Measurements from ENCODE around the gene C5orf34. TPM values are rescaled to one million over a fixed set of nuclear protein-coding genes. Genes with fewer than 3 reads are reported as not detected.

C5orf34 gene
- total and polyA plus RNA-seq, 2 donors, result 5.3 to 8.2 TPM

- Histone ChIP-seq H3K27me3 (ENCODE audit: control insufficient read depth in 2 of 2, insufficient read depth in 1 of 2, low read length in 1 of 2) (no peaks in the 10 kb centered on the region), H3K4me1 (ENCODE audit: control insufficient read depth in 2 of 2, insufficient read depth in 2 of 2, low read length in 2 of 2) (no peaks in the 10 kb centered on the region), H3K9me3 (ENCODE audit: control insufficient read depth in 2 of 2, insufficient read depth in 1 of 2, low read length in 1 of 2) (no peaks in the 10 kb centered on the region), H3K4me3 (ENCODE audit: low read length in 2 of 2) (no peak overlapping the region), H3K27ac (ENCODE audit: low read depth in 1 of 2, low read length in 1 of 2) (no peak overlapping the region), H3K36me3 (ENCODE audit: control insufficient read depth in 2 of 2, insufficient read depth in 2 of 2, low read length in 1 of 2) (peaks cover 0 to 3% of the 10 kb centered on the region in 2 donors)
- 95% methylated on average over 5 of the region's 5 CpGs for WGBS
- DNase-seq (ENCODE audit: low read depth in 6 of 9, low spot score in 9 of 9), result no peak
These were observed 17.4 kb downstream of the C5orf34 start for GRCh38 chr5:43497311-43498104.

- no peaks in the 10 kb centered on the region for H3K9me3 ChIP-seq (ENCODE audit: control insufficient read depth in 2 of 2, insufficient read depth in 1 of 2, low read length in 1 of 2)
- 99% methylated on average over 1 of the region's 1 CpG for WGBS
- H3K4me1 ChIP-seq (ENCODE audit: control insufficient read depth in 2 of 2, insufficient read depth in 2 of 2, low read length in 2 of 2), result no peaks in the 10 kb centered on the region
- no peak overlapping the region for H3K27ac ChIP-seq (ENCODE audit: low read depth in 1 of 2, low read length in 1 of 2)
- H3K36me3 ChIP-seq (ENCODE audit: control insufficient read depth in 2 of 2, insufficient read depth in 2 of 2, low read length in 1 of 2), result peaks cover 0 to 8% of the 10 kb centered on the region in 2 donors
- H3K4me3 ChIP-seq (ENCODE audit: low read length in 2 of 2), result no peak overlapping the region
- DNase-seq (ENCODE audit: low read depth in 6 of 9, low spot score in 9 of 9), result no peak
- no peaks in the 10 kb centered on the region for H3K27me3 ChIP-seq (ENCODE audit: control insufficient read depth in 2 of 2, insufficient read depth in 1 of 2, low read length in 1 of 2)
These were observed 23.6 kb downstream of the C5orf34 start for GRCh38 chr5:43491326-43491725.

- Histone ChIP-seq H3K9me3 (ENCODE audit: control insufficient read depth in 2 of 2, insufficient read depth in 1 of 2, low read length in 1 of 2) (no peaks in the 10 kb centered on the region), H3K27me3 (ENCODE audit: control insufficient read depth in 2 of 2, insufficient read depth in 1 of 2, low read length in 1 of 2) (no peaks in the 10 kb centered on the region), H3K4me1 (ENCODE audit: control insufficient read depth in 2 of 2, insufficient read depth in 2 of 2, low read length in 2 of 2) (peaks cover 8 to 11% of the 10 kb centered on the region in 2 donors), H3K27ac (ENCODE audit: low read depth in 1 of 2, low read length in 1 of 2) (no peak overlapping the region), H3K4me3 (ENCODE audit: low read length in 2 of 2) (no peak overlapping the region), H3K36me3 (ENCODE audit: control insufficient read depth in 2 of 2, insufficient read depth in 2 of 2, low read length in 1 of 2) (peaks cover 0 to 8% of the 10 kb centered on the region in 2 donors)
- 97% methylated on average over 3 of the region's 3 CpGs for WGBS
- DNase-seq (ENCODE audit: low read depth in 6 of 9, low spot score in 9 of 9), result no peak
These were observed 28.6 kb downstream of the C5orf34 start for GRCh38 chr5:43486353-43486752.

- Histone ChIP-seq H3K36me3 (ENCODE audit: control insufficient read depth in 2 of 2, insufficient read depth in 2 of 2, low read length in 1 of 2) (peaks cover 0 to 8% of the 10 kb centered on the region in 2 donors), H3K27ac (ENCODE audit: low read depth in 1 of 2, low read length in 1 of 2) (peak overlapping the region; percentile 53 to 99), H3K4me3 (ENCODE audit: low read length in 2 of 2) (no peak overlapping the region), H3K4me1 (ENCODE audit: control insufficient read depth in 2 of 2, insufficient read depth in 2 of 2, low read length in 2 of 2) (peaks cover 8 to 11% of the 10 kb centered on the region in 2 donors), H3K9me3 (ENCODE audit: control insufficient read depth in 2 of 2, insufficient read depth in 1 of 2, low read length in 1 of 2) (no peaks in the 10 kb centered on the region), H3K27me3 (ENCODE audit: control insufficient read depth in 2 of 2, insufficient read depth in 1 of 2, low read length in 1 of 2) (no peaks in the 10 kb centered on the region)
- DNase-seq (ENCODE audit: low read depth in 6 of 9, low spot score in 9 of 9), result peak in 2 of 9 donors; percentile 11 to 41
- 100% methylated on average over 2 of the region's 2 CpGs for WGBS
These were observed 29.5 kb downstream of the C5orf34 start for GRCh38 chr5:43485406-43485805.

GRCh38 chr5:43484106-43484849 is 30.7 kb downstream of the C5orf34 start:
- Histone ChIP-seq H3K4me1 (ENCODE audit: control insufficient read depth in 2 of 2, insufficient read depth in 2 of 2, low read length in 2 of 2) (peaks cover 8 to 11% of the 10 kb centered on the region in 2 donors), H3K36me3 (ENCODE audit: control insufficient read depth in 2 of 2, insufficient read depth in 2 of 2, low read length in 1 of 2) (peaks cover 0 to 6% of the 10 kb centered on the region in 2 donors), H3K4me3 (ENCODE audit: low read length in 2 of 2) (peak overlapping the region; percentile 74 to 86), H3K9me3 (ENCODE audit: control insufficient read depth in 2 of 2, insufficient read depth in 1 of 2, low read length in 1 of 2) (no peaks in the 10 kb centered on the region), H3K27ac (ENCODE audit: low read depth in 1 of 2, low read length in 1 of 2) (peak overlapping the region; percentile 99), H3K27me3 (ENCODE audit: control insufficient read depth in 2 of 2, insufficient read depth in 1 of 2, low read length in 1 of 2) (no peaks in the 10 kb centered on the region)
- 4% methylated on average over 32 of the region's 32 CpGs for WGBS
- DNase-seq (ENCODE audit: low read depth in 6 of 9, low spot score in 9 of 9), result peak; percentile 74 to 94 (median 85)

- H3K36me3 ChIP-seq (ENCODE audit: control insufficient read depth in 2 of 2, insufficient read depth in 2 of 2, low read length in 1 of 2), result no peaks in the 10 kb centered on the region
- peak; percentile 73 to 94 (median 86) for DNase-seq (ENCODE audit: low read depth in 6 of 9, low spot score in 9 of 9)
- H3K27ac ChIP-seq (ENCODE audit: low read depth in 1 of 2, low read length in 1 of 2), result peak within 1 kb of the TSS; percentile 99
- H3K9me3 ChIP-seq (ENCODE audit: control insufficient read depth in 2 of 2, insufficient read depth in 1 of 2, low read length in 1 of 2), result no peaks in the 10 kb centered on the region
- H3K27me3 ChIP-seq (ENCODE audit: control insufficient read depth in 2 of 2, insufficient read depth in 1 of 2, low read length in 1 of 2), result no peaks in the 10 kb centered on the region
- under 1% methylated on average over 62 of the region's 62 CpGs for WGBS
- H3K4me3 ChIP-seq (ENCODE audit: low read length in 2 of 2), result peak within 1 kb of the TSS; percentile 74 to 86
- peaks cover 8 to 11% of the 10 kb centered on the region in 2 donors for H3K4me1 ChIP-seq (ENCODE audit: control insufficient read depth in 2 of 2, insufficient read depth in 2 of 2, low read length in 2 of 2)
These were observed 31.4 kb downstream of the C5orf34 start, which contains the start of gene TMEM267 for GRCh38 chr5:43483298-43484105. TSS of gene TMEM267 (minus strand) at chr5:43483865. CDS start at chr5:43453969, 29,896 bp downstream.

GRCh38 chr5:43482490-43483297 is 32.3 kb downstream of the C5orf34 start:
- WGBS, result 68% methylated on average over 6 of the region's 6 CpGs
- Histone ChIP-seq H3K27me3 (ENCODE audit: control insufficient read depth in 2 of 2, insufficient read depth in 1 of 2, low read length in 1 of 2) (no peaks in the 10 kb centered on the region), H3K4me3 (ENCODE audit: low read length in 2 of 2) (peak overlapping the region; percentile 74 to 86), H3K4me1 (ENCODE audit: control insufficient read depth in 2 of 2, insufficient read depth in 2 of 2, low read length in 2 of 2) (peaks cover 8 to 11% of the 10 kb centered on the region in 2 donors), H3K36me3 (ENCODE audit: control insufficient read depth in 2 of 2, insufficient read depth in 2 of 2, low read length in 1 of 2) (no peaks in the 10 kb centered on the region), H3K27ac (ENCODE audit: low read depth in 1 of 2, low read length in 1 of 2) (peak overlapping the region in 1 of 2 donors; percentile 99), H3K9me3 (ENCODE audit: control insufficient read depth in 2 of 2, insufficient read depth in 1 of 2, low read length in 1 of 2) (no peaks in the 10 kb centered on the region)
- DNase-seq (ENCODE audit: low read depth in 6 of 9, low spot score in 9 of 9), result peak in 1 of 9 donors; percentile 13

- 98% methylated on average over 6 of the region's 6 CpGs for WGBS
- no peaks in the 10 kb centered on the region for H3K4me1 ChIP-seq (ENCODE audit: control insufficient read depth in 2 of 2, insufficient read depth in 2 of 2, low read length in 2 of 2)
- no peak overlapping the region for H3K4me3 ChIP-seq (ENCODE audit: low read length in 2 of 2)
- H3K36me3 ChIP-seq (ENCODE audit: control insufficient read depth in 2 of 2, insufficient read depth in 2 of 2, low read length in 1 of 2), result no peaks in the 10 kb centered on the region
- DNase-seq (ENCODE audit: low read depth in 6 of 9, low spot score in 9 of 9), result no peak
- H3K9me3 ChIP-seq (ENCODE audit: control insufficient read depth in 2 of 2, insufficient read depth in 1 of 2, low read length in 1 of 2), result no peaks in the 10 kb centered on the region
- no peak overlapping the region for H3K27ac ChIP-seq (ENCODE audit: low read depth in 1 of 2, low read length in 1 of 2)
- H3K27me3 ChIP-seq (ENCODE audit: control insufficient read depth in 2 of 2, insufficient read depth in 1 of 2, low read length in 1 of 2), result no peaks in the 10 kb centered on the region
These were observed 45.1 kb downstream of the C5orf34 start for GRCh38 chr5:43469671-43470391.
